Measurements from ENCODE around the gene GAS1. TPM values are rescaled to one million over a fixed set of nuclear protein-coding genes. Genes with fewer than 3 reads are reported as not detected.

GAS1 gene
- total and polyA plus RNA-seq, 2 of the 4 experiments (the other 2 are of a cell fraction), result 1.8 to 2.2 TPM

- Histone ChIP-seq H2BK120ac (ENCODE audit: low read depth, low read length) (no peak overlapping the region), H2AK9ac (replicated peaks; ENCODE audit: low read depth, low read length, poor library complexity) (no peak overlapping the region), H3K9me1 (ENCODE audit: insufficient read depth, low read length) (no peaks in the 10 kb centered on the region), H4K91ac (ENCODE audit: insufficient read depth, low read depth, low read length) (no peak overlapping the region), H4K8ac (ENCODE audit: low read depth in 2 of 2, low read length in 2 of 2) (no peak overlapping the region), H3K27ac (ENCODE audit: insufficient read depth, low read length) (no peak overlapping the region), H3K18ac (ENCODE audit: low read depth, low read length) (no peak overlapping the region), H3K14ac (replicated peaks; ENCODE audit: low read depth, low read length) (no peak overlapping the region), H4K20me1 (ENCODE audit: insufficient read depth, low read length) (no peaks in the 10 kb centered on the region), H3K9ac (ENCODE audit: low read depth, low read length) (no peak overlapping the region), H4K5ac (ENCODE audit: low read depth, low read length) (no peak overlapping the region), H3K36me3 (ENCODE audit: control insufficient read depth, insufficient read depth, low read length) (no peaks in the 10 kb centered on the region), H3K27me3 (ENCODE audit: control insufficient read depth, insufficient read depth, low read length) (peaks cover 6% of the 10 kb centered on the region; the same call in 1 of the 2 replicates), H3K4me2 (ENCODE audit: low read depth, low read length) (no peak overlapping the region), H2AK5ac (ENCODE audit: low read depth, low read length) (no peak overlapping the region), H3K56ac (ENCODE audit: extremely low read depth, insufficient read depth, low read length) (no peak overlapping the region), H2AFZ (replicated peaks; ENCODE audit: low read length, poor library complexity) (no peak overlapping the region), H3K4ac (ENCODE audit: low read depth, low read length) (no peak overlapping the region), H3K79me1 (ENCODE audit: low read depth in 1 of 2, low read length in 2 of 2) (no peaks in the 10 kb centered on the region), H3K9me3 (ENCODE audit: control insufficient read depth, insufficient read depth, low read length) (no peaks in the 10 kb centered on the region), H2BK15ac (ENCODE audit: low read depth, low read length) (no peak overlapping the region), H2BK5ac (ENCODE audit: low read depth, low read length, poor library complexity, severe bottlenecking) (no peak overlapping the region), H3K4me1 (ENCODE audit: control insufficient read depth, insufficient read depth, low read length) (peaks cover 6% of the 10 kb centered on the region; the same call in 1 of the 2 replicates), H2BK20ac (ENCODE audit: low read depth, low read length) (no peak overlapping the region), H3K4me3 (ENCODE audit: insufficient read depth, low read depth, low read length) (no peak overlapping the region), H3K23ac (ENCODE audit: low read depth, low read length) (no peak overlapping the region)
- no TSS peak for BruUV-seq (replicated peaks)
- no CpG with 5 or more reads among the region's 15 CpGs for whole genome bisulfite sequencing, 2 experiments (ENCODE audit: extremely low coverage in 2 of 2, insufficient read length in 1 of 2)
- in situ Hi-C loops (cut with MboI; ENCODE audit: low sequenced_read_pairs) (no loop called here), intact Hi-C loops (cut with micrococcal nuclease) (no loop called here), dilution Hi-C loops (cut with HindIII; ENCODE audit: low sequenced_read_pairs, unreplicated experiment) (no loop called here)
- TF ChIP-seq CHD1 (IDR thresholded peaks at IDR 0.05; ENCODE audit: low read depth, low read length) (no peak), MAZ (IDR thresholded peaks at IDR 0.05; ENCODE audit: borderline replicate concordance, low read depth, low read length) (no peak), BHLHE40 (IDR thresholded peaks at IDR 0.05; ENCODE audit: low read depth, low read length) (no peak), FOS (IDR thresholded peaks at IDR 0.05; ENCODE audit: low read depth, low read length) (no peak), RAD21 (IDR thresholded peaks at IDR 0.05; ENCODE audit: low read length) (no peak), RFX5 (IDR thresholded peaks at IDR 0.05; ENCODE audit: low read depth, low read length) (no peak), NFE2L2 (IDR thresholded peaks at IDR 0.05; ENCODE audit: low read depth, low read length) (no peak), RCOR1 (IDR thresholded peaks at IDR 0.05; ENCODE audit: insufficient replicate concordance, low read length) (no peak), MAFK (IDR thresholded peaks at IDR 0.05; ENCODE audit: low read depth, low read length) (no peak), CEBPB (IDR thresholded peaks at IDR 0.05; ENCODE audit: low read depth, low read length) (no peak), ELK1 (IDR thresholded peaks at IDR 0.05; ENCODE audit: borderline replicate concordance, low read depth, low read length) (no peak), POLR2A (IDR thresholded peaks at IDR 0.05; ENCODE audit: low read depth, low read length) (no peak), MXI1 (IDR thresholded peaks at IDR 0.05; ENCODE audit: borderline replicate concordance, low read depth, low read length) (no peak)
- TF ChIP-seq, protein P1, sequence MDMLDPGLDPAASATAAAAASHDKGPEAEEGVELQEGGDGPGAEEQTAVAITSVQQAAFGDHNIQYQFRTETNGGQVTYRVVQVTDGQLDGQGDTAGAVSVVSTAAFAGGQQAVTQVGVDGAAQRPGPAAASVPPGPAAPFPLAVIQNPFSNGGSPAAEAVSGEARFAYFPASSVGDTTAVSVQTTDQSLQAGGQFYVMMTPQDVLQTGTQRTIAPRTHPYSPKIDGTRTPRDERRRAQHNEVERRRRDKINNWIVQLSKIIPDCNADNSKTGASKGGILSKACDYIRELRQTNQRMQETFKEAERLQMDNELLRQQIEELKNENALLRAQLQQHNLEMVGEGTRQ (IDR thresholded peaks at IDR 0.05; ENCODE audit: low read depth, low read length), result no peak
- DNase-seq, result no peak
- ATAC-seq (ENCODE audit: low read depth), result no peak
- CTCF ChIA-PET, result no interaction called here
- POLR2A ChIA-PET (ENCODE audit: unreplicated experiment), result no interaction called here
Measured at GRCh38 chr9:86921151-86921923, 26.0 kb downstream of the GAS1 start.

All from IMR-90 (cell line).